ENCODE measurements around the gene ARAP2. TPM values are rescaled to one million over a fixed set of nuclear protein-coding genes. Genes with fewer than 3 reads are reported as not detected.

The ARAP2 gene
- 1.3 and 1.4 TPM in 2 replicates for total RNA-seq

GRCh38 chr4:36244257-36245082 is at the start of gene ARAP2:
Gene ARAP2, minus strand, starts transcription at chr4:36244514. Its CDS starts 15,028 bp downstream, at chr4:36229486.

GRCh38 chr4:36281384-36282106 is 37.2 kb upstream of the ARAP2 start, which contains the start of gene DTHD1:
Gene DTHD1, plus strand, starts transcription at chr4:36281616. Its CDS starts 143 bp downstream, at chr4:36281759.

Other genes with a start within 250 kb of the ARAP2 start
- not detected in 2 replicates for gene DTHD1, start 37.1 kb upstream of the ARAP2 start, total RNA-seq